Measurements from ENCODE around the gene ZNF814. TPM values are rescaled to one million over a fixed set of nuclear protein-coding genes. Genes with fewer than 3 reads are reported as not detected.
"Not testable (repeated sequence)": the region's sequence is repeated elsewhere in the genome, so short reads cannot be mapped to it uniquely, and the experiment has no call there.

The ZNF814 gene
- total RNA-seq, 1 donor from 2014 or later = 34.7 TPM

- Mint-ChIP-seq H3K36me3 (ENCODE audit: low read depth, unreplicated experiment) (peaks cover 58% of the 10 kb centered on the region), H3K27me3 (ENCODE audit: low read depth, unreplicated experiment) (no peaks in the 10 kb centered on the region), H3K4me3 (ENCODE audit: unreplicated experiment) (peak within 1 kb of the TSS; percentile 96), H3K4me1 (ENCODE audit: low read depth, unreplicated experiment) (peaks cover 4% of the 10 kb centered on the region), H3K27ac (ENCODE audit: unreplicated experiment) (peak within 1 kb of the TSS; percentile 94), H3K9me3 (ENCODE audit: unreplicated experiment) (peaks cover 32% of the 10 kb centered on the region)
- FAIRE-seq (peak; percentile 80), DNase-seq (ENCODE audit: low read depth) (peak; percentile 85)
- peak within 1 kb of the TSS; percentile 32 for H3K27ac ChIP-seq (ENCODE audit: low read depth, low read length)
- peak within 1 kb of the TSS; percentile 81 for H3K9ac ChIP-seq (ENCODE audit: low read length)
- peaks cover 44% of the 10 kb centered on the region for H3K9me3 ChIP-seq (ENCODE audit: insufficient read depth, low read depth, low read length)
- no peaks in the 10 kb centered on the region for H3K36me3 ChIP-seq (ENCODE audit: insufficient read depth, low read length)
- peaks cover 4% of the 10 kb centered on the region for H3K4me1 ChIP-seq (ENCODE audit: insufficient read depth, low read length)
- H3K79me2 ChIP-seq (ENCODE audit: insufficient read depth, low read length) = no peaks in the 10 kb centered on the region
- TF ChIP-seq EZH2 (IDR thresholded peaks at IDR 0.05; ENCODE audit: insufficient read depth, low read length) = no peak
- TF ChIP-seq, protein P1, sequence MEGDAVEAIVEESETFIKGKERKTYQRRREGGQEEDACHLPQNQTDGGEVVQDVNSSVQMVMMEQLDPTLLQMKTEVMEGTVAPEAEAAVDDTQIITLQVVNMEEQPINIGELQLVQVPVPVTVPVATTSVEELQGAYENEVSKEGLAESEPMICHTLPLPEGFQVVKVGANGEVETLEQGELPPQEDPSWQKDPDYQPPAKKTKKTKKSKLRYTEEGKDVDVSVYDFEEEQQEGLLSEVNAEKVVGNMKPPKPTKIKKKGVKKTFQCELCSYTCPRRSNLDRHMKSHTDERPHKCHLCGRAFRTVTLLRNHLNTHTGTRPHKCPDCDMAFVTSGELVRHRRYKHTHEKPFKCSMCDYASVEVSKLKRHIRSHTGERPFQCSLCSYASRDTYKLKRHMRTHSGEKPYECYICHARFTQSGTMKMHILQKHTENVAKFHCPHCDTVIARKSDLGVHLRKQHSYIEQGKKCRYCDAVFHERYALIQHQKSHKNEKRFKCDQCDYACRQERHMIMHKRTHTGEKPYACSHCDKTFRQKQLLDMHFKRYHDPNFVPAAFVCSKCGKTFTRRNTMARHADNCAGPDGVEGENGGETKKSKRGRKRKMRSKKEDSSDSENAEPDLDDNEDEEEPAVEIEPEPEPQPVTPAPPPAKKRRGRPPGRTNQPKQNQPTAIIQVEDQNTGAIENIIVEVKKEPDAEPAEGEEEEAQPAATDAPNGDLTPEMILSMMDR (IDR thresholded peaks at IDR 0.05; ENCODE audit: insufficient read depth, low read depth, low read length) = no peak
- H4K20me1 ChIP-seq (ENCODE audit: insufficient read depth, low read length) = no peaks in the 10 kb centered on the region
- H3K27me3 ChIP-seq (ENCODE audit: insufficient read depth, low read length) = no peaks in the 10 kb centered on the region
- peak within 1 kb of the TSS; percentile 89 for H3K4me2 ChIP-seq (ENCODE audit: low read length)
- peak within 1 kb of the TSS; percentile 73 for H3K4me3 ChIP-seq (ENCODE audit: insufficient read depth, low read depth, low read length)
- H2AFZ ChIP-seq (ENCODE audit: low read depth, low read length) = peak within 1 kb of the TSS; percentile 91
Observed at GRCh38 chr19:57934820-57935665, 46.2 kb upstream of the ZNF814 start, which contains the start of gene ZNF418. ZNF418 (minus strand) TSS chr19:57935402; CDS start chr19:57933822, 1,580 bp downstream.

DNA sequence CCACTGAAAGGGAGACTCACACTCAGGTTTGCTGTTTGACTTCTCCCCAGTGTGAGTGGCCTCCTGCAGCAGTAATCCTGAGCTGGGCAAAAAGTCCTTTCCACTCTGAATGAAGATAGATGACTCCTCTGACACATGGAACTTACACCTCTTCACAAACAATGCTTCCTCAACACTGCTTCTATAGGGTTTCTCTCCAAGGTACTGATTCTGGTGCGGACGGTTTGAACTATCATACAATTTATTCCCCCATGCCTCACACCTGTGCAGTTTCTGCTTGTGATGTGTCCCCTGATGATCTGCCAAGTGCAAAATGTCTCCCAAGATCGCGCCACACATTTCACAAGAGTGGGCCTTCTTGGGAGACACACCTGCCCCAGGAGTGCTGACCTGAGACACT, 38.8 kb upstream of the ZNF814 start:
- H3K4me3 Mint-ChIP-seq (ENCODE audit: unreplicated experiment) = peak overlapping the region; percentile 41
- no peak for FAIRE-seq

DNA sequence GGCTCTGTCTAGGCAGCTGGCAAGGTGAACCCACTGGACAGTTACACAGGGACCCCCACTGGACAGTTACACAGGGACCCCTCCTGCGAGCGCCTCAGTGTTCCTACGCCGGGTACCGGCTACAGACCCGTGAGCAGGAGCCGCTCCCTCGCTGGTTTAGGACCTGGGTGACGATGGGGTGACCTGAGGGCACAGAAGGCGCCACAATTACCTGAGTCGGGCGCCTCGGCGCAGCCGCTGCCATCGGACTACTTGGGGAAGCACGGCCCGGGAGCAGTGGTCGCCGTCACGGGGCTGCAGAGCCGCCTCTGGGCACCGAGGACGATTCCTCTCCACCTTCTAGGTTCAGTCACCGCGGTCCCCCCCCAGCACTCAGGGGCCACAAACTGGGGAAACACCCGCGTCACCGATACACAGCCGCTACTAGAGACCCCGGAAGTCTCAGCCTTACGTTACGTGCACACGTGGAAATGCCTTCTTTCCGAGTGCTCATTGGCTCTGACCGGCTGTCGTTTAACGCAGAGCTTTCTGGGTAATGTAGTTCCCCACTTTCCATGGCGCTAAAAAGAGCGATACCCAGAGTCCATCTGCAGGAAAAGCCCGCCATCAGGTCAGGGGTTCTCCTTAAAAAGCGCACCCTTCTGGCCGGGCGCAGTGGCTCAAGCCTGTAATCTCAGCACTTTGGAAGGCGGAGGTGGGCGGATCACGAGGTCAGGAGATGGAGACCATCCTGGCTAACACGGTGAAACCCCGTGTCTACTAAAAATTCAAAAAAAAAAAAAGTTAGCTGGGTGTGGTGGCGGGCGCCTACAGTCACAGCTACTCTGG, 27.5 kb upstream of the ZNF814 start, which contains the start of gene ZNF417:
TSS of gene ZNF417 (minus strand) at position 425 of the 828 bp plus-strand sequence. CDS start at position 244, 181 bp downstream.
- not testable (repeated sequence) for H3K9me3 Mint-ChIP-seq (ENCODE audit: unreplicated experiment); H3K9me3 ChIP-seq (ENCODE audit: insufficient read depth, low read depth, low read length); H3K27me3 ChIP-seq (ENCODE audit: insufficient read depth, low read length); H4K20me1 ChIP-seq (ENCODE audit: insufficient read depth, low read length); H3K4me1 ChIP-seq (ENCODE audit: insufficient read depth, low read length); H3K27me3 Mint-ChIP-seq (ENCODE audit: low read depth, unreplicated experiment); H3K36me3 ChIP-seq (ENCODE audit: insufficient read depth, low read length)
- peak within 1 kb of the TSS; percentile 87 for H3K9ac ChIP-seq (ENCODE audit: low read length)
- Mint-ChIP-seq H3K4me1 (ENCODE audit: low read depth, unreplicated experiment) (peaks cover 14% of the 10 kb centered on the region), H3K27ac (ENCODE audit: unreplicated experiment) (peak within 1 kb of the TSS; percentile 85), H3K4me3 (ENCODE audit: unreplicated experiment) (peak within 1 kb of the TSS; percentile 96), H3K36me3 (ENCODE audit: low read depth, unreplicated experiment) (peaks cover 34% of the 10 kb centered on the region)
- H3K27ac ChIP-seq (ENCODE audit: low read depth, low read length) = peak within 1 kb of the TSS; percentile 40
- peak within 1 kb of the TSS; percentile 89 for H3K4me3 ChIP-seq (ENCODE audit: insufficient read depth, low read depth, low read length)
- H3K79me2 ChIP-seq (ENCODE audit: insufficient read depth, low read length) = peaks cover 36% of the 10 kb centered on the region
- DNase-seq (ENCODE audit: low read depth) = peak; percentile 95
- peak; percentile 13 for FAIRE-seq
- peak within 1 kb of the TSS; percentile 53 for H2AFZ ChIP-seq (ENCODE audit: low read depth, low read length)
- peak within 1 kb of the TSS; percentile 90 for H3K4me2 ChIP-seq (ENCODE audit: low read length)

More for the DNA sequence above, 38.8 kb upstream of the ZNF814 start:
- Histone ChIP-seq H3K79me2 (ENCODE audit: insufficient read depth, low read length) (no peaks in the 10 kb centered on the region), H3K4me2 (ENCODE audit: low read length) (no peak overlapping the region), H3K27ac (ENCODE audit: low read depth, low read length) (no peak overlapping the region), H3K4me1 (ENCODE audit: insufficient read depth, low read length) (no peaks in the 10 kb centered on the region), H3K4me3 (ENCODE audit: insufficient read depth, low read depth, low read length) (no peak overlapping the region), H3K27me3 (ENCODE audit: insufficient read depth, low read length) (no peaks in the 10 kb centered on the region), H4K20me1 (ENCODE audit: insufficient read depth, low read length) (no peaks in the 10 kb centered on the region), H3K36me3 (ENCODE audit: insufficient read depth, low read length) (peaks cover 21% of the 10 kb centered on the region), H3K9me3 (ENCODE audit: insufficient read depth, low read depth, low read length) (peaks cover 67% of the 10 kb centered on the region), H3K9ac (ENCODE audit: low read length) (no peak overlapping the region), H2AFZ (ENCODE audit: low read depth, low read length) (no peak overlapping the region)
- H3K9me3 Mint-ChIP-seq (ENCODE audit: unreplicated experiment) = peaks cover 52% of the 10 kb centered on the region
- H3K27ac Mint-ChIP-seq (ENCODE audit: unreplicated experiment) = no peak overlapping the region
- no peak for DNase-seq (ENCODE audit: low read depth)
- TF ChIP-seq, protein P1 (IDR thresholded peaks at IDR 0.05; ENCODE audit: insufficient read depth, low read depth, low read length) = no peak
- no peak for TF ChIP-seq EZH2 (IDR thresholded peaks at IDR 0.05; ENCODE audit: insufficient read depth, low read length)
- H3K36me3 Mint-ChIP-seq (ENCODE audit: low read depth, unreplicated experiment) = peaks cover 73% of the 10 kb centered on the region
- H3K27me3 Mint-ChIP-seq (ENCODE audit: low read depth, unreplicated experiment) = no peaks in the 10 kb centered on the region
- no peaks in the 10 kb centered on the region for H3K4me1 Mint-ChIP-seq (ENCODE audit: low read depth, unreplicated experiment)
